GM18526 (cell line): ENCODE data around the gene MEIOSIN.

Source experiments
- POLR2A ChIP-seq: IDR thresholded peaks from 3 replicates; pipeline ENCODE4 v1.6.1; 2011; ENCODE audit not compliant: insufficient read length; ENCODE audit errors: extremely low read depth

The MEIOSIN gene

GRCh38 chr19:45757695-45758094, 24.5 kb downstream of the MEIOSIN start:
- no peak for TF ChIP-seq POLR2A

DNA sequence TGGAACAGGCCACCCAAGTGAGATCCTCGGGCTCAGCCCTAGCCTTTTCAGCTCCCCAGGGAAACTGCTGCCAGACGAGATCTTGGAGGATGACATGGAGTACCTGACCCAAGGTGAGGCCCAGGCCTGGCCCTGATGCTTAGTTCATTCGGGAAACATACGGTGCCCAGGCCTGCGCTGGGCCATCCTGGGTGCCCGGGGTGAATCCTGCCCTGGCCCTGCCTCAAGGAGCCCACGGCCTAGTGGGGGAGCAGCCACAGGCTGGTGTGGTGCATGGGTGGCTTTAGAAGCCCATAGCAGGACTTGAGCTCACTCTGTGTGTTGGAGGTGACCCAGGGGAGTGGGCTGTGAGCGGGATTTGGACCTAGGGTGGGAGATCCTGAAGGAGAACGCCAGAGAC, 25.7 kb downstream of the MEIOSIN start:
- TF ChIP-seq POLR2A = no peak

GRCh38 chr19:45761714-45762113, 28.5 kb downstream of the MEIOSIN start:
- no peak for TF ChIP-seq POLR2A

GRCh38 chr19:45762870-45763631, 29.8 kb downstream of the MEIOSIN start:
- TF ChIP-seq POLR2A = no peak

DNA sequence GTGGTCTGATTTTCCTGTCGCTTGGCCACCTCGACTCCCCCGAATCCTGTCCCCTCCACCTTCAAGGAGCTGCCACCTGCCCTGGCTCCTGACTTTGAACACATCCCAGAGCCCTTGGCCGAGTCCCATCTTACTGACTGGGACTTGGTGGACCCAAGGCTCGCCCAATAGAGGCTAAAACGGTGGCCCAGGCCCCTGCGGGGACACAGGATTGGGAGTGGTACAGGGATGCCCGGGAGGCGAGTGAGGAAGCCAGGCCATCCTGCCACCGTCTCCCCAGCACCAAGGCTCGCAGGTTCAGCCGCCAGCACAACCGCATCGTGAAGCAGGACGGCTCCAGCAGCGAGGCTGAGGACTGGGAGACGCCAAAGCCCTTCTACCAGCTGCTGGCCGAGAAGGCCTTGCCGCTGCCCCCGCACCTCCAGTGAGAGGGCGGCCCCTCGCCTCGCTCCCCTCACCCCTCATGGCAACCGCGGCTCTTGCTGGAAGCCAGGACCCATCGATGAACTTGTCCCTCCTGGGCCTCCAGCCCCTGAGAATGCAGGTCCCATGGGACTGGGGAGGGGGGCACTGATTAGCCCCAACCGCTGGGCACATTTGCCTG, 30.6 kb downstream of the MEIOSIN start:
- no peak for TF ChIP-seq POLR2A

- TF ChIP-seq POLR2A = no peak
Measured at GRCh38 chr19:45764475-45764874, 31.2 kb downstream of the MEIOSIN start.

- no peak for TF ChIP-seq POLR2A
Measured at GRCh38 chr19:45764945-45765701, 31.9 kb downstream of the MEIOSIN start.

- no peak for TF ChIP-seq POLR2A
Measured at GRCh38 chr19:45765702-45766295, 32.6 kb downstream of the MEIOSIN start.

GRCh38 chr19:45766296-45766868, 33.1 kb downstream of the MEIOSIN start:
- no peak for TF ChIP-seq POLR2A

- TF ChIP-seq POLR2A = no peak
Measured at GRCh38 chr19:45766869-45767346, 33.7 kb downstream of the MEIOSIN start.

GRCh38 chr19:45767410-45767880, 34.2 kb downstream of the MEIOSIN start:
- no peak for TF ChIP-seq POLR2A

DNA sequence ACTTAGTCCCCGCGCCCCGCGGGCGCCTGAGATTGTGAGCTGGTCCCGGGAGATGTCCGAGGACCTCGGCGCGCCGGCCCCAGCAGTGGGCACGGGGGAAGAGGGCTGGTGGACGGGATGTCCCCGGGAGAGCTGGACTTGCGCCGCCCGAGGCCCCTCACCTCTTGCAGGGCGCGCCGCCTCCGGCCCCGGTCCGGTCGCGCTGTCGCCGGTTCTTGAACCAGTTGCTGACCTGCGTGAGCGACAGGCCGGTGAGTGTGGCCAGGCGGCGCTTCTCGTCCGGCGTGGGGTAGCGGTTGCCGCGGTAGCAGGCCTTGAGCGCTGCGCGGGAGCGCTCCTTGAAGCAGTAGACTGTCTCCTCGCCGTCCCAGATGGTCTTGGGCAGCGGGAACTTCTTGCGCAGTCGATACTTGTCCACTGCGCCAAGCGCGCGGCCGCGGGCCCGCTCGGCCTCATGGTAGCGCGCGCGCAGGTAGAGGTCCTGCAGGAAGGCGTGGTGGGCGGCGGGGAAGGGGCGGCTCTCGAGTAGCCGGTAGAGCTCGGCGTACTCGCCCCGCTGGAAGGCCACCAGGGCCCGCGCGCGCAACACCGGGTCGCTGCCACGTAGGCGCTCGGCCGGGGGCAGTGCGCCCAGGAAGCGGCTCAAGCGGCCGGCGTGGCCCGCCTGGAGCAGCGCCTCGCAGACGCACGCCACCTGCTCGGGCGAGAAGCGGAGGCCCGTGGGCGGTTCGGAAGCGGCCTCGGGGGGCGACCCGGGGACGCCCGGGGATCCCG, 34.8 kb downstream of the MEIOSIN start:
- peak; percentile 39 for TF ChIP-seq POLR2A

DNA sequence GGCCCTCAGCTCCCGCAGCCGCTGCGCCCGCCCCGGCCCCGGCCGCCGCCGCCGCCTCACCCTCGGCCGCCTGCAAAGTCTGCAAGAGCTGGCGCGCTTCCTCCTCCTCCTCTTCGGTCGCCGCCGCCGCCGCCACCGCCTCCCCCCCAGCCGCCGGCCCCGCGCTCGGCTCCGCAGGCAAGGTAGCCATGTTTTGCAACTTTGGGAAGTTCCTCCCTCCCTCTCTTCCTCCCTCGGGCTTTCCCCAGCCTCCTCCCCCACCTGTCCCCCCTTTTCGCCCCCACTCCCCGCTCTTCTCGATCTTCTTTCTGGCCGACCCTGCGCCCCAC, 35.4 kb downstream of the MEIOSIN start:
- no peak for TF ChIP-seq POLR2A

GRCh38 chr19:45768984-45769782, 35.9 kb downstream of the MEIOSIN start, which contains the start of gene SIX5:
Gene SIX5 (minus strand): TSS chr19:45769252. CDS start chr19:45768844, 408 bp downstream.
- TF ChIP-seq POLR2A = peak; percentile 39
